ENCODE results near the gene RAB26.
"Not testable (repeated sequence)": the region's sequence is repeated elsewhere in the genome, so short reads cannot be mapped to it uniquely, and the experiment has no call there.

RAB26 gene

GRCh38 chr16:2114885-2115590 lies 33.4 kb upstream of the RAB26 start:
- DNase-seq (ENCODE audit: low read depth in 1 of 2, low spot score in 1 of 2); in situ Hi-C loops (cut with HindIII; ENCODE audit: low pct_unique_long_range_greater_than_20kb, low sequenced_read_pairs): not testable (repeated sequence)

DNA sequence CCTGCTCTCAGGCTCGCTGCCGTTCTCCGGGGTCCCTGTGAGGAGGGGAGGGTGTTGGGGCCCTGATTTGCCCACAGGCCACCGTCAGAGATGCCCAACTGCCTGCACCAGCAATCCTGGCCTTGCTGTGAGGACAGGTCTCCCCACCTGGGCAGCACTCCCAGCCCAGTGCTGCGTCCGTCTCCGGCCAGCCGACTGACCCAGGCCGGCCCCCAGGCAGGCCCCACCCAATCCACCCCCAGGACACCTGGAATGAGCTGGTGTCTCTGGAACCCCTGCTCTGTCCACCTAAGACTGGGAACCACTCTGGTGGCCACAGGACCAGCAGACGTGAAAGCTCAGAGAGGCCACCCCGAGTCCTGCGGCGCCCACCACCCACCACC lies 32.8 kb upstream of the RAB26 start:
- TF ChIP-seq JUND (IDR thresholded peaks at IDR 0.05; ENCODE audit: low read depth) = no peak
- no peak for DNase-seq (ENCODE audit: low read depth in 1 of 2, low spot score in 1 of 2)
- in situ Hi-C loops (cut with HindIII; ENCODE audit: low pct_unique_long_range_greater_than_20kb, low sequenced_read_pairs) = no loop called here

DNA sequence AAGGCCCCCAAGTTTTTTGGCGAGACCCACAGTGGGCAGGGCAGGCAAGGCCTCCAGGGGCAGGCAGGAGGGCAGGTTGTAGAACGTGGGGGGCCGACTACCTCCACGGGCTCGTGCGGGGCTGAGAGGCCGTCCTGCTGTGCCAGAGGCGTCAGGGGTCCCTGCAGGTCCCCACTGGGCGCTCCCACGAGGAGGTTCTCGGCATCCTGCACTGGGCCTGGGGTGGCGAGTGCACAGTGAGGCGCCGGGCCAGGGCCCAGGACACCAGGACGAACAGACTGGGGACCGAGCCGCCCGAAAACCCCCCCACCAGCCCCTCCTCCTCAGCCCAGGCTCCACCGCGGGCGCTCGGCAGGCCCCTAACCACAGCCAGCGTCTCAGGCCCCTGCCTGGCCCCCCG lies 32.0 kb upstream of the RAB26 start:
- DNase-seq (ENCODE audit: low read depth in 1 of 2, low spot score in 1 of 2); in situ Hi-C loops (cut with HindIII; ENCODE audit: low pct_unique_long_range_greater_than_20kb, low sequenced_read_pairs): not testable (repeated sequence)

DNA sequence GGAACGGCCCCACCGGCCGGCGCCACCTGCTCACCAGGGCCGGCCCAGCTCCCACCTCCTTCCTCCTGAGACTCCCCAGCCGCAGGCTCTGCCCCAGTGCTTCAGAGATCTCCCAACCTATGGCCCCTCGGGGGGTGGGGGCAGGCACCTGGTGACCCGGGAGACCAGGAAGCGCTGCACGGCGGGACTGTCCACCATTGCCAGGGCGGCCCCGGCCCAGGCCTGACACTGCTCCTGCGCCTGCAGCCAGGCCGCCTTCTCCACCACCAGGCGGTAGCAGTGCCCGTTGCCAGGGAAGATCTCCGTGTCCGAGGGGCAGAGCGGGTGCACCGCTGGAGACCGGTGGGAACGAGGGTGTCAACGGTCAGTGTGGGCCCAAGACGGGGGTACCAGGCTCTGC lies 31.1 kb upstream of the RAB26 start:
- DNase-seq (ENCODE audit: low read depth in 1 of 2, low spot score in 1 of 2); in situ Hi-C loops (cut with HindIII; ENCODE audit: low pct_unique_long_range_greater_than_20kb, low sequenced_read_pairs): not testable (repeated sequence)

GRCh38 chr16:2117960-2118722 lies 30.3 kb upstream of the RAB26 start:
- in situ Hi-C loops (cut with HindIII; ENCODE audit: low pct_unique_long_range_greater_than_20kb, low sequenced_read_pairs) = not testable (repeated sequence)

GRCh38 chr16:2121325-2121724 lies 27.1 kb upstream of the RAB26 start:
- in situ Hi-C loops (cut with HindIII; ENCODE audit: low pct_unique_long_range_greater_than_20kb, low sequenced_read_pairs) = not testable (repeated sequence)
- DNase-seq (ENCODE audit: low read depth in 1 of 2, low spot score in 1 of 2) = peak; percentile 47 to 83

More at GRCh38 chr16:2117960-2118722, 30.3 kb upstream of the RAB26 start:
- DNase-seq (ENCODE audit: low read depth in 1 of 2, low spot score in 1 of 2) = not testable (repeated sequence)

GRCh38 chr16:2121853-2122252 lies 26.6 kb upstream of the RAB26 start:
- in situ Hi-C loops (cut with HindIII; ENCODE audit: low pct_unique_long_range_greater_than_20kb, low sequenced_read_pairs) = no loop called here
- DNase-seq (ENCODE audit: low read depth in 1 of 2, low spot score in 1 of 2) = no peak
- no peak for TF ChIP-seq JUND (IDR thresholded peaks at IDR 0.05; ENCODE audit: low read depth)

- no peak for TF ChIP-seq JUND (IDR thresholded peaks at IDR 0.05; ENCODE audit: low read depth)
- no peak for DNase-seq (ENCODE audit: low read depth in 1 of 2, low spot score in 1 of 2)
- in situ Hi-C loops (cut with HindIII; ENCODE audit: low pct_unique_long_range_greater_than_20kb, low sequenced_read_pairs) = no loop called here
These were observed 26.0 kb upstream of the RAB26 start for GRCh38 chr16:2122429-2122828.

- in situ Hi-C loops (cut with HindIII; ENCODE audit: low pct_unique_long_range_greater_than_20kb, low sequenced_read_pairs); DNase-seq (ENCODE audit: low read depth in 1 of 2, low spot score in 1 of 2): not testable (repeated sequence)
These were observed 25.3 kb upstream of the RAB26 start for GRCh38 chr16:2122934-2123683.

DNA sequence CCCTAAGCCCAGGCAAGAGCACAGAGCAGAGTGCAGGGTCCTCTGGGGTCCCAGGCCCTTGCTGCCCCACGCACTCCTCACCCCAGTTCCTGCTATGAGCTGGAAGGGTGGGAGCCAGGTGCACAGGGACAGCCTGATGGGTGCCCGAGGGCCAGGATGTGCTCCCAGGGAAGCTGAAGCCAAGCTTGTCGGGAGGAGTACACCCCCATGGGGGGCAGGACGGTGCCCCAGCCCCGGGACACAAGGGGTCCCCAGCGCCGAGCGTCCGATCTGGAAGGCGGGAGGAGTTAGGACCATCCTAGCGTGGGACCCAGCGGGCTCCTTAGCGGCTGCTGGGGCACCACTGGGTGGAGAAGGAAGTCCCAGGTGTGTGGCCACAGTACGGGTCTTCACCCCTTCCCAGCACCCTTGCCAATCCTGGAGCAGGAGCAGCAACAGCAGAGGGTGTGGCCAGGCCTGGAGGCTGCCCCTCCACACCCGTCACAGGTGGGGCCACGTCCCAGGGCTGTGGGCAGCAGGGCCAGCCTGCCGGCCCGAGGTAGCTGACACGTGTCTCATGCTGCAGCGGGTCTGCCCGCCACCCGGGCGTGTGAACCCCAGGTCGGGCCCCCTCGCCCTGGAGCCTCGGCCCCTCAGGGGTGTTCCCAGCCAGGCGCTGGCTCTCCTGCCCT lies 24.6 kb upstream of the RAB26 start:
- DNase-seq (ENCODE audit: low read depth in 1 of 2, low spot score in 1 of 2); in situ Hi-C loops (cut with HindIII; ENCODE audit: low pct_unique_long_range_greater_than_20kb, low sequenced_read_pairs): not testable (repeated sequence)

DNA sequence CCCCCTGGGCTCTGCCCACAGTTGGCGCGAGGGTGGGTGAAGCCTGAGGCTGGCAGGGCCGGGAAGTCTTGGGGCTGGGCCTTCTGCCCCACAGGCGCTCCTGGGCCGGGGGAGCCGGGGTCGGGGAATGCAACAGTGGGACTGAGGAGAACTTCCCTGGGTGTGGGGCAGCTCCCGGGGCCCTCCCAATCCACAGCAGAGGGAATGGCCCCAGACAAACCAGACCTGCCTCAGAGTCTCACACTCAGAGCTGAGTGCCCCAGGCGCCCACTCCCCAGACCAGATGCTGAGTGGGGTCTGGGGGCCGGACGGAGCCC lies 24.1 kb upstream of the RAB26 start:
- DNase-seq (ENCODE audit: low read depth in 1 of 2, low spot score in 1 of 2); in situ Hi-C loops (cut with HindIII; ENCODE audit: low pct_unique_long_range_greater_than_20kb, low sequenced_read_pairs): not testable (repeated sequence)

DNA sequence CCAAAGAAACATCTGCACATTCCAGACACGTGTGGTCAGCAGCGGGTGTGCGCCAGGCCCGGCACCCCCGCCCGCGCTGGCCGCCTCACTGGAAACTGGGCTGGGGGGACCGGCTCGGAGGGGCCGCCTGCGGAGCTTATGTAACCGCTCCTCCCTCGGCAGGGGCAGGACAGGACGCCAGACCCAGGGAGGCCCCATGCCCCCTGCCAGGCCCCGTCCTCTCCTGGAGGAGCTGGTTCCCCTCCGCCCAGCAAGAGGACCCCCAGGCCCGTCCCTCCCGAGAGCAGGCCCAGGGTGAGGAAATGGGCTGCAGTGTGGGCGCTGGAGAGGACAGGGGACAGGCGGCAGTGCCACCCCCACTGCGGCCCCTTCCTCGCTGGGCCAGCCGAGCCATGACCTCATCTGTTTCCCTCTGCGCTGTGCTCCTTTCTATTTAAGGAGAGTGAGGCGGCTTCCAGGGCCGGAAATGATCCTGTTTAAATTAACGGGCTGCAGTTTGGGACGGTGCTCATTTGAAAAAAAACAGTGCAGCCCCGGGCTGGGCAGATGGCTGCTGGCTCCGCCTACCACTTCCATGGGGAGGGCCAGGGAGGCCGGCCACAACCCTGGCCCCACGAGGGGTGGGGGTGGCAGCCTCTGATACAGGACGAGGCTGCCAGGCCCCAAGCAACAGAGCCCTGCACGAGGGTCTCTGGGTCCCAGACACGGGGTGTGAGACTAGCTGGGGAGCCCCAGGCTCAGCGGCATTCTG lies 23.6 kb upstream of the RAB26 start:
- DNase-seq (ENCODE audit: low read depth in 1 of 2, low spot score in 1 of 2) = not testable (repeated sequence)

DNA sequence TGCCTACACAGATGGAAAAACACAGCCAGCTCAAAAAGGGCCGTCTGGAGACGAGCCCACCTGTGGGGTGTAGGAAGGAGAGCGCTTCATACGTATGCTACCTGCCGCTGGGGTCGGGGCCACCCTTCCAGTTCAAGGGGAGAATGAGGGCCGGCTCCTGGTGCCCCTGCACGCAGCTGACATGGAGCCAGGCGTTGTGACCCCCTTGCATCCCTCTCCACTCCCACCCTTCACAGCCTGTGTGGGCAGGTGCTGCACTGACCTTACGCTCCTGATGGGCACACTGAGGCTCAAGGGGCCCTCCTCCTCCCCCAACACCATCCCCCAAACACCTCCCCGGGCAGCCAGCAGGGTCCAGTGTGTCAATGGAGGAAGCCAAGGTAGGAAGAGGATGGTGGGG lies 22.8 kb upstream of the RAB26 start:
- in situ Hi-C loops (cut with HindIII; ENCODE audit: low pct_unique_long_range_greater_than_20kb, low sequenced_read_pairs); DNase-seq (ENCODE audit: low read depth in 1 of 2, low spot score in 1 of 2): not testable (repeated sequence)

More for the DNA sequence above, 23.6 kb upstream of the RAB26 start:
- in situ Hi-C loops (cut with HindIII; ENCODE audit: low pct_unique_long_range_greater_than_20kb, low sequenced_read_pairs) = not testable (repeated sequence)

- DNase-seq (ENCODE audit: low read depth in 1 of 2, low spot score in 1 of 2); in situ Hi-C loops (cut with HindIII; ENCODE audit: low pct_unique_long_range_greater_than_20kb, low sequenced_read_pairs): not testable (repeated sequence)
These were observed 22.2 kb upstream of the RAB26 start for GRCh38 chr16:2126161-2126743.

- DNase-seq (ENCODE audit: low read depth in 1 of 2, low spot score in 1 of 2); in situ Hi-C loops (cut with HindIII; ENCODE audit: low pct_unique_long_range_greater_than_20kb, low sequenced_read_pairs): not testable (repeated sequence)
These were observed 21.4 kb upstream of the RAB26 start for GRCh38 chr16:2126928-2127556.

DNA sequence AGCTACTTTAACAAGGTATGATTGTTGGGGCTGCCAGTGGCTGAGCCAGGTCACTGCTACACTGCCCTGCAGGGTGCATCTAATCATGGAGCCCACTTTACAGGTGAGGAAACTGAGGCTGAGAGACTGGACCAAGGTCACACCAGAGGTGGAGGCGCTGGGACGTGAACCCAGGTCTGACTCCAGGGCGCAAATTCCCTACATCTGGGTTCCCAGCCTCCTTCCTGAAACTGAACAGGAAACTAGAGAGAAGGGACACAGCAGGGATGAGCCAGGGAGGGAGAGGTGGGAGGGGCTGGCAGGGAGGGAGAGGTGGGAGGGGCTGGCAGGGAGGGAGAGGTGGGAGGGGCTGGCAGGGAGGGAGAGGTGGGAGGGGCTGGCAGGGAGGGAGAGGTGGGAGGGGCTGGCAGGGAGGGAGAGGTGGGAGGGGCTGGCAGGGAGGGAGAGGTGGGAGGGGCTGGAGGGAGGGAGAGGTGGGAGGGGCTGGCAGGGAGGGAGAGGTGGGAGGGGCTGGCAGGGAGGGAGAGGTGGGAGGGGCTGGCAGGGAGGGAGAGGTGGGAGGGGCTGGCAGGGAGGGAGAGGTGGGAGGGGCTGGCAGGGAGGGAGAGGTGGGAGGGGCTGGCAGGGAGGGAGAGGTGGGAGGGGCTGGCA lies 20.7 kb upstream of the RAB26 start:
- in situ Hi-C loops (cut with HindIII; ENCODE audit: low pct_unique_long_range_greater_than_20kb, low sequenced_read_pairs) = not testable (repeated sequence)
- DNase-seq (ENCODE audit: low read depth in 1 of 2, low spot score in 1 of 2) = peak in 1 of 2 experiments; percentile 74
